Epithelial cell of proximal tubule (primary cell): ENCODE measurements around the gene WDR38. TPM values are rescaled to one million over a fixed set of nuclear protein-coding genes. Genes with fewer than 3 reads are reported as not detected.

Experiments
- DNase-seq: peaks from one replicate; pipeline ENCODE4 v3.0.0-alpha.2; 2011; ENCODE audit warnings: low read depth
- H3K4me3 ChIP-seq: 2 replicates; pipeline ENCODE4 v1.5.1; 2011; ENCODE audit warnings: low read depth, mild to moderate bottlenecking, low read length
- CTCF ChIP-seq: conservative IDR thresholded peaks from 2 replicates; pipeline ENCODE4 v1.5.1; 2012; ENCODE audit warnings: low read depth, mild to moderate bottlenecking, low read length
- total RNA-seq: library from RNA; depleted of rRNA; stranded (reverse); fragments of >200 nt; gene quantifications from 2 replicates; pipeline ENCODE4 v1.2.3, GENCODE V29; 2015

Gene WDR38
- total RNA-seq, 1 donor from 2014 or later: not detected

GRCh38 chr9:124882231-124882630 lies 29.0 kb downstream of the WDR38 start:
- TF ChIP-seq CTCF: no peak
- no peak overlapping the region for H3K4me3 ChIP-seq
- no peak for DNase-seq

- DNase-seq: no peak
- H3K4me3 ChIP-seq: no peak overlapping the region
- no peak for TF ChIP-seq CTCF
Observed at GRCh38 chr9:124884376-124884775, 31.1 kb downstream of the WDR38 start.

- TF ChIP-seq CTCF: no peak
- H3K4me3 ChIP-seq: no peak overlapping the region
- no peak for DNase-seq
Observed at GRCh38 chr9:124885551-124885950, 32.3 kb downstream of the WDR38 start.

GRCh38 chr9:124886461-124886860 lies 33.2 kb downstream of the WDR38 start:
- no peak for DNase-seq
- no peak for TF ChIP-seq CTCF
- no peak overlapping the region for H3K4me3 ChIP-seq

GRCh38 chr9:124886866-124887492 lies 33.7 kb downstream of the WDR38 start:
- TF ChIP-seq CTCF: no peak
- no peak overlapping the region for H3K4me3 ChIP-seq
- no peak for DNase-seq

GRCh38 chr9:124887832-124888231 lies 34.6 kb downstream of the WDR38 start:
- no peak for DNase-seq
- no peak for TF ChIP-seq CTCF

GRCh38 chr9:124889006-124889405 lies 35.7 kb downstream of the WDR38 start:
- H3K4me3 ChIP-seq: no peak overlapping the region
- TF ChIP-seq CTCF: no peak

More at GRCh38 chr9:124887832-124888231, 34.6 kb downstream of the WDR38 start:
- H3K4me3 ChIP-seq: no peak overlapping the region

More at GRCh38 chr9:124889006-124889405, 35.7 kb downstream of the WDR38 start:
- no peak for DNase-seq
